ENCODE data around the gene AMER3. TPM values are rescaled to one million over a fixed set of nuclear protein-coding genes. Genes with fewer than 3 reads are reported as not detected.

The AMER3 gene
- total and polyA plus RNA-seq, 10 donors: not detected

DNA sequence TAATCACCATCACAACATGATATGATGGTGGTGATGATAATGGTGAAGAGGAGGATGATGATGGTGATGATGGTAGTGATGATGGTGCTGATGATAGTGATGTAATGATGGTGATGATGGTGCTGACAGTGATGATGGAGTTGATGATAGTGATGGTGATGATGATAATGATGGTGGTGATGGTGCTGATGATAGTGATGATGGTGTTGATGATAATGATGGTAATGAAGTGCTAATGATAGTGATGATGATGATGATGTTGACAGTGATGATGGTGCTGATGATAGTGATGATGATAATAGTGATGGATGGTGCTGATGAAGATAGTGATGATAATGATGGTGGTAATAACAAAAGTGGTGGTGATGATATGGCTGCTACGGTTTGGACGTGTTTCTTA is 30.9 kb upstream of the AMER3 start:
- 89 to 96% (median 92%) methylated on average over 2 of the region's 2 CpGs for WGBS, 5 donors
- no peak for DNase-seq
- Histone ChIP-seq H3K36me3 (no peaks in the 10 kb centered on the region), H3K4me1 (peaks cover 9 to 24% (median 21%) of the 10 kb centered on the region in 6 donors), H3K27me3 (replicated peaks in 1 of 7) (peaks cover 0 to 48% (median 8%) of the 10 kb centered on the region in 7 donors), H3K27ac (no peak overlapping the region), H3K9me3 (peaks cover 0 to 11% (median 0%) of the 10 kb centered on the region in 8 donors), H3K4me3 (no peak overlapping the region)
- TF ChIP-seq CTCF (IDR thresholded peaks at IDR 0.05 in 8 of 11, conservative IDR thresholded peaks at IDR 0.05 in 3 of 11): no peak
- TF ChIP-seq POLR2A (IDR thresholded peaks at IDR 0.05): no peak
- intact Hi-C loops (cut with DNase I; ENCODE audit: low total_unique reads): no loop called here

- peak overlapping the region in 6 of 8 donors; percentile 56 to 86 (median 76) for H3K27ac ChIP-seq
- H3K9me3 ChIP-seq: peaks cover 0 to 8% (median 0%) of the 10 kb centered on the region in 8 donors
- intact Hi-C loops (cut with DNase I; ENCODE audit: low total_unique reads): no loop called here
- H3K4me1 ChIP-seq: peaks cover 9 to 24% (median 21%) of the 10 kb centered on the region in 6 donors
- 18 to 21% (median 20%) methylated on average over 20 of the region's 20 CpGs for WGBS, 5 donors
- peaks cover 0 to 30% (median 8%) of the 10 kb centered on the region in 7 donors for H3K27me3 ChIP-seq (replicated peaks in 1 of 7)
- TF ChIP-seq POLR2A (IDR thresholded peaks at IDR 0.05) (no peak), POLR2AphosphoS5 (IDR thresholded peaks at IDR 0.05) (no peak), CTCF (IDR thresholded peaks at IDR 0.05 in 8 of 11, conservative IDR thresholded peaks at IDR 0.05 in 3 of 11) (no peak)
- H3K36me3 ChIP-seq: no peaks in the 10 kb centered on the region
- peak overlapping the region; percentile 10 to 74 (median 44) for H3K4me3 ChIP-seq
- peak; percentile 73 for DNase-seq
Measured at GRCh38 chr2:130726614-130727180, 28.6 kb upstream of the AMER3 start.

DNA sequence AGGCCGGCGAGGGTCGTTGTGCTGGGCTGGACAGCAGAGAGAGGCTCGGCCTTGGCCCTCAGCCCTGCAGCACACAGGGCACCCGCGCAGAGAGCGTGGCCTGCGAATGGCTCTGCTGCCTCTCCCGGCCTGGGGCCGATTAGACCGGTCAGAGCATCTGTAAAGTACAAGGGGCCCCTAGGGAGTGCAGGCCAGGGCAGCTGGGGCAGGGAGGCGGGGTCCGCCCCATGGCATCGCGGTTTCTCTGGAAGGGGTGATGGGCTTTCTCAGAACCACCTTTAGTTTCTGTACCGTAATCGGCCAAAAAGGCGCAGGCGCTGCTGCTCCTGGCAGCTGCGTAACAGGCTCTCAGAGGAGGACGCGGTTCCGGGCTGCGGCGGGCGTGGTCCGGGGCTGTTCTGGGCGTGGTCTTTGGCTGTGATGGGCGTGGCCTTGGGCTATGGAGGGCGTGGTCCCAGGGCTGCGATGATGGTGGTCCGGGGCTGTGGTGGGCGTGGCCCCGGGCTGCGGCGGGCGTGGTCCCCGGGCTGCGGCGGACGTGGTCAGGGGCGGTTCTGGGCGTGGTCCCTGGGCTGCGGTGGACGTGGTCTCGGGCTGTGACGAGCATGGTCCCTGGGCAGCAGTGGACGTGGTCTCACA is 27.9 kb upstream of the AMER3 start:
- intact Hi-C loops (cut with DNase I; ENCODE audit: low total_unique reads): no loop called here
- Histone ChIP-seq H3K4me1 (peaks cover 9 to 24% (median 21%) of the 10 kb centered on the region in 6 donors), H3K27me3 (replicated peaks in 1 of 7) (peaks cover 0 to 29% (median 8%) of the 10 kb centered on the region in 7 donors), H3K36me3 (no peaks in the 10 kb centered on the region), H3K4me3 (peak overlapping the region; percentile 10 to 74 (median 44)), H3K9me3 (peaks cover 0 to under 1% (median 0%) of the 10 kb centered on the region in 8 donors), H3K27ac (peak overlapping the region; percentile 5 to 86 (median 74))
- WGBS, 5 donors: 0 to 6% (median 1%) methylated on average over 17 to 48 of the region's 48 CpGs
- peak; percentile 77 to 83 (median 81) for TF ChIP-seq POLR2AphosphoS5 (IDR thresholded peaks at IDR 0.05)
- no peak for TF ChIP-seq POLR2A (IDR thresholded peaks at IDR 0.05)
- DNase-seq: peak; percentile 92

- H3K27ac ChIP-seq: peak overlapping the region in 6 of 8 donors; percentile 57 to 86 (median 76)
- no peaks in the 10 kb centered on the region for H3K36me3 ChIP-seq
- H3K9me3 ChIP-seq: no peaks in the 10 kb centered on the region
- 4 to 9% (median 7%) methylated on average over 11 to 12 of the region's 12 CpGs for WGBS, 5 donors
- no peak for TF ChIP-seq POLR2A (IDR thresholded peaks at IDR 0.05)
- TF ChIP-seq CTCF (IDR thresholded peaks at IDR 0.05 in 8 of 11, conservative IDR thresholded peaks at IDR 0.05 in 3 of 11): no peak
- no peak for TF ChIP-seq POLR2AphosphoS5 (IDR thresholded peaks at IDR 0.05)
- peak overlapping the region in 7 of 8 donors; percentile 40 to 74 (median 44) for H3K4me3 ChIP-seq
- DNase-seq: peak; percentile 80
- H3K4me1 ChIP-seq: peaks cover 9 to 24% (median 21%) of the 10 kb centered on the region in 6 donors
- H3K27me3 ChIP-seq (replicated peaks in 1 of 7): peaks cover 0 to 29% (median 8%) of the 10 kb centered on the region in 7 donors
- intact Hi-C loops (cut with DNase I; ENCODE audit: low total_unique reads): no loop called here
Measured at GRCh38 chr2:130728007-130728454, 27.3 kb upstream of the AMER3 start.
